Keratinocyte (primary cell): ENCODE results near the gene POMT2. TPM values are rescaled to one million over a fixed set of nuclear protein-coding genes. Genes with fewer than 3 reads are reported as not detected.
A peak's percentile ranks its signal among the peaks of the same experiment; 100 is the strongest.

Experiments used
- DNase-seq: peaks from one replicate; pipeline ENCODE4 v3.0.0-alpha.2; 2011; ENCODE audit warnings: low read depth, missing footprints, low spot score
- FAIRE-seq: peaks from 2 replicates; lab custom pipeline; 2011; peaks lifted over from hg19 to GRCh38; lab: Jason Lieb, UNC
- H2AFZ ChIP-seq: 2 replicates; pipeline ENCODE4 v1.6.0; 2012; ENCODE audit warnings: low read length, control low read depth, inconsistent platforms; ENCODE audit not compliant: control insufficient read depth
- H3K27ac ChIP-seq: 2 replicates; pipeline ENCODE4 v1.5.1; 2011; ENCODE audit warnings: low read length; ENCODE audit not compliant: control insufficient read depth, insufficient read depth
- H3K27me3 ChIP-seq: 3 replicates; pipeline ENCODE4 v1.6.0; 2011; ENCODE audit warnings: low read length; ENCODE audit not compliant: control insufficient read depth, insufficient read depth; ENCODE audit errors: extremely low read depth
- H3K36me3 ChIP-seq, 2 experiments: 2 replicates in 1 of 2; 3 replicates in 1 of 2; pipeline ENCODE4 v1.5.1; 2011; ENCODE audit warnings: low read length in 2 of 2, mild to moderate bottlenecking in 1 of 2; ENCODE audit not compliant: control insufficient read depth in 2 of 2, insufficient read depth in 2 of 2; ENCODE audit errors: extremely low read depth in 1 of 2
- H3K4me1 ChIP-seq: 3 replicates; pipeline ENCODE4 v1.5.1; 2011; ENCODE audit warnings: low read length; ENCODE audit not compliant: control insufficient read depth, insufficient read depth; ENCODE audit errors: extremely low read depth
- H3K4me2 ChIP-seq: 3 replicates; pipeline ENCODE4 v1.6.0; 2011; ENCODE audit warnings: low read depth, low read length; ENCODE audit not compliant: control insufficient read depth, insufficient read depth; ENCODE audit errors: extremely low read depth
- H3K4me3 ChIP-seq, 3 experiments: fragments of 200-600 bp in 1 of 3; sonication (generic) in 1 of 3; 2 replicates in 2 of 3; 3 replicates in 1 of 3; pipeline ENCODE4 v1.5.1; 2011 to 2016; ENCODE audit warnings: low read length in 3 of 3, mild to moderate bottlenecking in 3 of 3, control low read depth in 2 of 3, inconsistent platforms in 1 of 3, low read depth in 1 of 3, mixed read lengths in 1 of 3, mixed run types in 1 of 3, moderate library complexity in 1 of 3; ENCODE audit not compliant: control insufficient read depth in 2 of 3, insufficient read depth in 2 of 3; ENCODE audit errors: extremely low read depth in 1 of 3
- H3K79me2 ChIP-seq: 2 replicates; pipeline ENCODE4 v1.6.0; 2012; ENCODE audit warnings: low read length; ENCODE audit not compliant: control insufficient read depth, insufficient read depth
- H3K9ac ChIP-seq: 3 replicates; pipeline ENCODE4 v1.6.0; 2011; ENCODE audit warnings: low read length; ENCODE audit not compliant: control insufficient read depth, insufficient read depth; ENCODE audit errors: extremely low read depth
- H3K9me1 ChIP-seq: 3 replicates; pipeline ENCODE4 v1.6.0; 2011; ENCODE audit warnings: low read length; ENCODE audit not compliant: control insufficient read depth, insufficient read depth; ENCODE audit errors: extremely low read depth
- H3K9me3 ChIP-seq: 2 replicates; pipeline ENCODE4 v1.5.1; 2012; ENCODE audit warnings: low read depth, low read length; ENCODE audit not compliant: control insufficient read depth
- H4K20me1 ChIP-seq: 3 replicates; pipeline ENCODE4 v1.6.0; 2011; ENCODE audit warnings: low read length; ENCODE audit not compliant: control insufficient read depth, insufficient read depth; ENCODE audit errors: extremely low read depth
- EZH2 ChIP-seq: IDR thresholded peaks from one replicate; pipeline ENCODE4 v1.6.1; 2012; ENCODE audit warnings: inconsistent platforms, mild to moderate bottlenecking, low read length, moderate library complexity
- dilution Hi-C: fragments of 300-500 bp; cut with MboI; formaldehyde crosslinking; loops from one replicate; pipeline ENCODE4 v1.7.0; 2020; ENCODE audit warnings: low sequenced_read_pairs; ENCODE audit not compliant: extremely low pct_ligation_motif_present
- polyA plus RNA-seq, 5 experiments: library from polyadenylated mRNA; depleted of rRNA in 3 of 5; stranded (reverse) in 3 of 5; stranded (forward) in 1 of 5; unstranded in 1 of 5; fragments of >200 nt; gene quantifications; 1 replicate in 1 of 5; 2 replicates in 3 of 5; 3 replicates in 1 of 5; pipeline versions ENCODE4 v1.2.1 to v1.2.3, GENCODE V29; 2011 to 2012; ENCODE audit warnings: missing spikeins in 2 of 5, low read depth in 1 of 5, low replicate concordance in 1 of 5
- TF ChIP-seq, protein P1 (sequence below), 3 experiments: IDR thresholded peaks in 1 of 3; conservative IDR thresholded peaks in 1 of 3; optimal IDR thresholded peaks in 1 of 3; 2 replicates in 2 of 3; 3 replicates in 1 of 3; pipeline versions ENCODE3 to v1.5.1; 2011; ENCODE audit warnings: low read length in 3 of 3, mild to moderate bottlenecking in 3 of 3, moderate library complexity in 2 of 3, control low read depth in 1 of 3, inconsistent platforms in 1 of 3; ENCODE audit not compliant: insufficient read depth in 2 of 3; ENCODE audit errors: extremely low read depth in 1 of 3

Gene POMT2
- polyA plus RNA-seq, 1 donor (not counting 4 experiments of a cell fraction or from before 2014, with no cell fraction given) = 21.1 TPM

DNA sequence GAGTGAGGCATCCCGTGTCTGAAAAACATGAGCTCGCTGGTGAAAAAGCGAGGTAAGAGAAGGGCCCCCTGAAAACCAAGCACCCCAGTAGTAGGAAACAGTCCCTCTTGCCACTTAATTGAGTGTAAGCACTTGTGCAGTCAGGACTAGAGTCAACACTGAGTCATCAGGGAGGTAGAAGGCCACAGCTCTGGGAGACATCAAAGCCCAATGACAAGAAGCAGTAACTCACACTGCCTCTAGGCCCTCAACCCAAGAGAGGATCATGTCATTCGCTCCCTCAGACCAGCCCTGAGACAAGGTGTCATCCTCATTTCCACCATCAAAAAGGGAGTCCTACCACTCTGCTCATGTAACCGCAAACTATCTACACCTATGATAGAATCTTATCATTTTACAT is 17.8 kb downstream of the POMT2 start:
- H3K27ac ChIP-seq = peak overlapping the region; percentile 84
- dilution Hi-C loops = no loop called here

DNA sequence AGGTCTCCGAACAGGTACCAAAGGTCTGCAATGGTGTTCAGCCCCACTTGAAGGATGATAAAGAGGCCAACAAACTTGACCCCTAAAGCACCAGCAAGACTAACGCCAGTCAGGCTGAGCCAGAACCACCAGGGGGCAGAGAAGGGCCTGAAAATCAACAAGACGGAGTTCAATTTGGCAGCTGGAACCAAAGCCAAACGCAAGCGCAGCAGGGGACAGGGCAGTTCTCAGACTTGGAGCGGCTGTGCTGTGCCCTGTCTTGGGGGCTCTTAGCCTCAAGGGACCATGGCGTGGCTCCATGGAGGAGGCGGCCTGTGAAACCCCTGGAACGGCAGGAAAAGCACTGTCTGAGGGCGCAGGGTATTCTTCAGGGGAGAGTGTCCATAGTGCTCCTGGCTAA is 19.6 kb downstream of the POMT2 start:
- H3K4me3 ChIP-seq = no peak overlapping the region
- H3K36me3 ChIP-seq = peaks cover 13 to 32% of the 10 kb centered on the region in 2 experiments
- DNase-seq (peak; percentile 62), FAIRE-seq (peak; percentile 39)
- dilution Hi-C loops = no loop called here
- no peaks in the 10 kb centered on the region for H4K20me1 ChIP-seq
- H3K9me1 ChIP-seq = no peaks in the 10 kb centered on the region
- H3K9me3 ChIP-seq = no peaks in the 10 kb centered on the region
- H3K27ac ChIP-seq = no peak overlapping the region
- H3K27me3 ChIP-seq = no peaks in the 10 kb centered on the region
- TF ChIP-seq, protein P1, sequence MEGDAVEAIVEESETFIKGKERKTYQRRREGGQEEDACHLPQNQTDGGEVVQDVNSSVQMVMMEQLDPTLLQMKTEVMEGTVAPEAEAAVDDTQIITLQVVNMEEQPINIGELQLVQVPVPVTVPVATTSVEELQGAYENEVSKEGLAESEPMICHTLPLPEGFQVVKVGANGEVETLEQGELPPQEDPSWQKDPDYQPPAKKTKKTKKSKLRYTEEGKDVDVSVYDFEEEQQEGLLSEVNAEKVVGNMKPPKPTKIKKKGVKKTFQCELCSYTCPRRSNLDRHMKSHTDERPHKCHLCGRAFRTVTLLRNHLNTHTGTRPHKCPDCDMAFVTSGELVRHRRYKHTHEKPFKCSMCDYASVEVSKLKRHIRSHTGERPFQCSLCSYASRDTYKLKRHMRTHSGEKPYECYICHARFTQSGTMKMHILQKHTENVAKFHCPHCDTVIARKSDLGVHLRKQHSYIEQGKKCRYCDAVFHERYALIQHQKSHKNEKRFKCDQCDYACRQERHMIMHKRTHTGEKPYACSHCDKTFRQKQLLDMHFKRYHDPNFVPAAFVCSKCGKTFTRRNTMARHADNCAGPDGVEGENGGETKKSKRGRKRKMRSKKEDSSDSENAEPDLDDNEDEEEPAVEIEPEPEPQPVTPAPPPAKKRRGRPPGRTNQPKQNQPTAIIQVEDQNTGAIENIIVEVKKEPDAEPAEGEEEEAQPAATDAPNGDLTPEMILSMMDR (optimal IDR thresholded peaks at IDR 0.05 in 1 of 3, IDR thresholded peaks at IDR 0.05 in 1 of 3, conservative IDR thresholded peaks at IDR 0.05 in 1 of 3; ENCODE audit: extremely low read depth in 1 of 3, insufficient read depth in 2 of 3, low read length in 3 of 3) = peak; percentile 84 to 90 (median 87)
- no peak for TF ChIP-seq EZH2
- peaks cover 22% of the 10 kb centered on the region for H3K4me1 ChIP-seq
- no peak overlapping the region for H3K9ac ChIP-seq
- no peak overlapping the region for H3K4me2 ChIP-seq
- no peak overlapping the region for H2AFZ ChIP-seq
- no peaks in the 10 kb centered on the region for H3K79me2 ChIP-seq

More for the DNA sequence above, 17.8 kb downstream of the POMT2 start:
- Histone ChIP-seq H3K79me2 (no peaks in the 10 kb centered on the region), H3K9me1 (peaks cover 2% of the 10 kb centered on the region), H3K36me3 (peaks cover 13 to 24% of the 10 kb centered on the region in 2 experiments), H4K20me1 (no peaks in the 10 kb centered on the region), H3K9ac (peak overlapping the region; percentile 60), H3K4me3 (no peak overlapping the region), H3K27me3 (no peaks in the 10 kb centered on the region), H3K4me2 (peak overlapping the region; percentile 58), H2AFZ (no peak overlapping the region), H3K9me3 (no peaks in the 10 kb centered on the region), H3K4me1 (peaks cover 30% of the 10 kb centered on the region)
- FAIRE-seq (peak; percentile 69), DNase-seq (peak; percentile 59)
- no peak for TF ChIP-seq EZH2
- TF ChIP-seq, protein P1 (optimal IDR thresholded peaks at IDR 0.05 in 1 of 3, IDR thresholded peaks at IDR 0.05 in 1 of 3, conservative IDR thresholded peaks at IDR 0.05 in 1 of 3; ENCODE audit: extremely low read depth in 1 of 3, insufficient read depth in 2 of 3, low read length in 3 of 3) = peak in 1 of 3 experiments; percentile 3
